Left colon (tissue), 2 donors: ENCODE data around the gene ADORA1. TPM values are rescaled to one million over a fixed set of nuclear protein-coding genes. Genes with fewer than 3 reads are reported as not detected.
A peak's percentile ranks its signal among the peaks of the same experiment; 100 is the strongest.

Source experiments
- ATAC-seq: fragments of 200-7000 bp; cut with Tn5 transposase; one replicate; pipeline ENCODE4 v1.9.1; 2020; ENCODE audit warnings: mild to moderate bottlenecking, moderate library complexity
- DNase-seq, 2 donors: peaks; one replicate each; pipeline ENCODE4 v3.0.0-alpha.2; 2020
- intact Hi-C, 2 donors: fragments of 100-400 bp; cut with DNase I in 1 of 2; cut with micrococcal nuclease in 1 of 2; formaldehyde crosslinking; loops; one replicate each; pipeline versions ENCODE4 v1.11.2 to v1.14.0; 2022; cut with DNase I, micrococcal nuclease
- total RNA-seq, 2 donors: library from RNA; stranded (reverse); fragmentation: NEBNext Ultra II Directional; extraction: Animal tissue kit (Norgen Biotek cat#: 25700); gene quantifications; one replicate each; pipeline ENCODE4 v1.2.1, GENCODE V29; 2021
- donor health status: DM: no; HTN: no; CAD: no.
- donor health status: DM: yes; HTN: yes; CAD: no.

The ADORA1 gene
- total RNA-seq, 2 donors from 2014 or later, result 0.37 to 0.39 TPM

- intact Hi-C loops, result no loop called here
- no peak for DNase-seq
- ATAC-seq, result no peak
These were observed 61.2 kb downstream of the ADORA1 start for GRCh38 chr1:203188686-203189232.

GRCh38 chr1:203189951-203190352 lies 62.4 kb downstream of the ADORA1 start:
- intact Hi-C loops, result no loop called here
- ATAC-seq (no peak), DNase-seq (no peak)

- no peak for ATAC-seq
- intact Hi-C loops, result no loop called here
- DNase-seq, result no peak
These were observed 63.4 kb downstream of the ADORA1 start for GRCh38 chr1:203190949-203191348.

GRCh38 chr1:203196371-203196770 lies 68.8 kb downstream of the ADORA1 start:
- no peak for ATAC-seq
- no peak for DNase-seq
- intact Hi-C loops, result no loop called here

- DNase-seq (no peak), ATAC-seq (no peak)
- intact Hi-C loops, result no loop called here
These were observed 70.1 kb downstream of the ADORA1 start for GRCh38 chr1:203197625-203198024.

GRCh38 chr1:203199002-203199401 lies 71.5 kb downstream of the ADORA1 start:
- ATAC-seq (no peak), DNase-seq (no peak)
- intact Hi-C loops, result no loop called here

- intact Hi-C loops, result no loop called here
- no peak for ATAC-seq
- DNase-seq, result no peak
These were observed 71.9 kb downstream of the ADORA1 start for GRCh38 chr1:203199481-203199815.

GRCh38 chr1:203199816-203200571 lies 72.5 kb downstream of the ADORA1 start:
- DNase-seq (no peak), ATAC-seq (no peak)
- intact Hi-C loops, result no loop called here

- no peak for DNase-seq
- ATAC-seq, result no peak
- intact Hi-C loops, result no loop called here
These were observed 73.4 kb downstream of the ADORA1 start for GRCh38 chr1:203200916-203201315.

GRCh38 chr1:203201516-203202205 lies 74.1 kb downstream of the ADORA1 start:
- intact Hi-C loops, result no loop called here
- ATAC-seq, result no peak
- no peak for DNase-seq

GRCh38 chr1:203202431-203203245 lies 75.1 kb downstream of the ADORA1 start:
- ATAC-seq (no peak), DNase-seq (peak; percentile 17 to 40)
- intact Hi-C loops, result no loop called here

GRCh38 chr1:203204756-203205155 lies 77.2 kb downstream of the ADORA1 start:
- intact Hi-C loops, result no loop called here
- DNase-seq (no peak), ATAC-seq (no peak)

GRCh38 chr1:203206129-203206687 lies 78.7 kb downstream of the ADORA1 start:
- intact Hi-C loops, result no loop called here
- DNase-seq (no peak), ATAC-seq (no peak)

GRCh38 chr1:203207751-203208150 lies 80.2 kb downstream of the ADORA1 start:
- DNase-seq (no peak), ATAC-seq (no peak)
- intact Hi-C loops, result no loop called here

GRCh38 chr1:203208181-203208580 lies 80.7 kb downstream of the ADORA1 start:
- DNase-seq (no peak), ATAC-seq (no peak)
- intact Hi-C loops, result no loop called here

- ATAC-seq (no peak), DNase-seq (no peak)
- intact Hi-C loops, result no loop called here
These were observed 82.8 kb downstream of the ADORA1 start for GRCh38 chr1:203210350-203210749.

- ATAC-seq (no peak), DNase-seq (no peak)
- intact Hi-C loops, result no loop called here
These were observed 83.5 kb downstream of the ADORA1 start for GRCh38 chr1:203210988-203211387.

- DNase-seq (no peak), ATAC-seq (no peak)
- intact Hi-C loops, result no loop called here
These were observed 84.3 kb downstream of the ADORA1 start for GRCh38 chr1:203211812-203212211.

GRCh38 chr1:203213126-203213525 lies 85.6 kb downstream of the ADORA1 start:
- intact Hi-C loops, result no loop called here
- DNase-seq (no peak), ATAC-seq (no peak)
